Activated effector memory CD4-positive, alpha-beta T cell treated with Interleukin-2 at 50 U/mL for 16 hours (primary cell): ENCODE results near the gene SRSF5.

Source experiments
- DNase-seq: peaks from one replicate; pipeline ENCODE4 v3.0.0-alpha.2; 2020

Gene SRSF5

GRCh38 chr14:69771136-69771535, 4.2 kb downstream of the SRSF5 start:
- no peak for DNase-seq

- no peak for DNase-seq
These were observed 5.4 kb downstream of the SRSF5 start for GRCh38 chr14:69772082-69773017.

GRCh38 chr14:69773571-69774276, 6.8 kb downstream of the SRSF5 start:
- no peak for DNase-seq

- no peak for DNase-seq
These were observed 8.1 kb downstream of the SRSF5 start for GRCh38 chr14:69775012-69775411.

GRCh38 chr14:69776875-69777453, 10.0 kb downstream of the SRSF5 start:
- no peak for DNase-seq

- DNase-seq, result no peak
These were observed 12.1 kb downstream of the SRSF5 start for GRCh38 chr14:69779088-69779487.

- DNase-seq, result no peak
These were observed 13.2 kb downstream of the SRSF5 start for GRCh38 chr14:69780092-69780491.

GRCh38 chr14:69780952-69781351, 14.0 kb downstream of the SRSF5 start:
- no peak for DNase-seq

GRCh38 chr14:69784942-69785341, 18.0 kb downstream of the SRSF5 start:
- DNase-seq, result no peak

- DNase-seq, result no peak
These were observed 19.7 kb downstream of the SRSF5 start for GRCh38 chr14:69786603-69787002.

GRCh38 chr14:69789118-69789640, 22.2 kb downstream of the SRSF5 start:
- DNase-seq, result no peak

GRCh38 chr14:69792887-69793421, 26.0 kb downstream of the SRSF5 start:
- no peak for DNase-seq

- DNase-seq, result no peak
These were observed 27.8 kb downstream of the SRSF5 start for GRCh38 chr14:69794791-69795190.

GRCh38 chr14:69795691-69796090, 28.7 kb downstream of the SRSF5 start:
- DNase-seq, result no peak

- DNase-seq, result no peak
These were observed 30.0 kb downstream of the SRSF5 start, which contains the start of gene SLC10A1 for GRCh38 chr14:69796797-69797500. Gene SLC10A1 (minus strand): TSS chr14:69797241. CDS start chr14:69797155, 86 bp downstream.

GRCh38 chr14:69797573-69798338, 30.8 kb downstream of the SRSF5 start:
- no peak for DNase-seq

GRCh38 chr14:69798339-69798735, 31.4 kb downstream of the SRSF5 start:
- no peak for DNase-seq

GRCh38 chr14:69803753-69804152, 36.8 kb downstream of the SRSF5 start:
- no peak for DNase-seq

GRCh38 chr14:69804902-69805301, 38.0 kb downstream of the SRSF5 start:
- DNase-seq, result no peak

GRCh38 chr14:69807192-69807591, 40.2 kb downstream of the SRSF5 start:
- DNase-seq, result no peak
